COR-L47 (cell line): Measurements from ENCODE around the gene IFNA2.
"Not testable (repeated sequence)": the region's sequence is repeated elsewhere in the genome, so short reads cannot be mapped to it uniquely, and the experiment has no call there.

Source experiments
- DNase-seq: peaks from one replicate; lab custom pipeline; 2025; lab: John Stamatoyannopoulos, UW

The IFNA2 gene

GRCh38 chr9:21385131-21385670, at the start of gene IFNA2:
IFNA2 (minus strand) TSS chr9:21385398; CDS start chr9:21385329, 69 bp downstream.
- no peak for DNase-seq

DNA sequence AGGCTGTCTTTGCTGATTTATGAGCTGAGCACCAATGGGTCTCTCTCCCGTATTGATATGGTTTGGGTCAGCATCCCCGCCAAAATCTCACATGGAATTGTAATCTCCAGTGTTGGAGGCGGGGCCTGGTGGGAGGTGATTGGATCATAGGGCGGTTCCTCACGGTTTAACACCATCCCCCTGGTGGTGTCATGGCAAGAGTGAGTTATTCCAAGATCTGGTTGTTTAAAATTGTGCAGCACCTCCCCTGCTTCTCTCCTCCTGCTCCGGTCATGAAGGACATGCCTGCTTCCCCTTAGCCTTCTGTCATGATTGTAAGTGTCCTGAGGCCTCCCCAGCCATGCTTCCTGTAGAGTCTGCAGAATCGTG, 49.8 kb upstream of the IFNA2 start:
- not testable (repeated sequence) for DNase-seq

DNA sequence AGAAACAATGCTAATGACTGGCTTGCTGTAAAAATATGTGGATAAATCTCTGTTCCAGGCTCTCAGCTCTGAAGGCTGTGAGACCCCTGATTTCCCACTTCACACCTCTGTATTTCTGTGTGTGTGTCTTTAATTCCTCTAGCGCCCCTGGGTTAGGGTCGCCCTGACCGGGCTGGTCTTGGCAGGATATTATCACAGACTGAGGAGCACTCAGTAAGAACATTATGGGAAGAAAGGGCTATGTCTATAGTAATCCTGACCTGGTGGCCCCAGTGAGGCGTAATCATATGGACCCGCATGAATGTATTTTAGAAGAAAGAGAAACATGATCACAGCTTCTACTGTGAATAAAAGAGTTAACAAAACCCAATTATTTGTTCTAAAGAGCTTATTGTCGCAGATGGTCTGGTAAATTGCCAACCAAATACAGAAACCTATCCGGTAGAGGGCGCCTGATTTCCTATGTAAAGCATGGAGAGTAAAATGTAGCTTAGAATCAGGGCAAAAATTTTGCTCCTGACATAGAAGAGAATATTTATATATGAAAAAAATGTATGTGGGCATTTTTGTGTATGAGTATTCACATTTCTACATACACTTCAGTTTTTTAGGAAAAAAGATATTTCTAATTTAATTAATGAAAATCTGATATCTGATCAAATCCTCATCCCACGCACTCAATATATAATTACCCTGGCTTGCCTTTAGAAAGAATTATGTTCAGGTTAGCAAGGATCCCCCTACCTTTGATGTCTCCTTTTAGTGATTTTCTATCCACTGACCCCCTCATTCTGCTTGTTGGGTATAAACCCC, 49.2 kb upstream of the IFNA2 start:
- DNase-seq = peak; percentile 67

DNA sequence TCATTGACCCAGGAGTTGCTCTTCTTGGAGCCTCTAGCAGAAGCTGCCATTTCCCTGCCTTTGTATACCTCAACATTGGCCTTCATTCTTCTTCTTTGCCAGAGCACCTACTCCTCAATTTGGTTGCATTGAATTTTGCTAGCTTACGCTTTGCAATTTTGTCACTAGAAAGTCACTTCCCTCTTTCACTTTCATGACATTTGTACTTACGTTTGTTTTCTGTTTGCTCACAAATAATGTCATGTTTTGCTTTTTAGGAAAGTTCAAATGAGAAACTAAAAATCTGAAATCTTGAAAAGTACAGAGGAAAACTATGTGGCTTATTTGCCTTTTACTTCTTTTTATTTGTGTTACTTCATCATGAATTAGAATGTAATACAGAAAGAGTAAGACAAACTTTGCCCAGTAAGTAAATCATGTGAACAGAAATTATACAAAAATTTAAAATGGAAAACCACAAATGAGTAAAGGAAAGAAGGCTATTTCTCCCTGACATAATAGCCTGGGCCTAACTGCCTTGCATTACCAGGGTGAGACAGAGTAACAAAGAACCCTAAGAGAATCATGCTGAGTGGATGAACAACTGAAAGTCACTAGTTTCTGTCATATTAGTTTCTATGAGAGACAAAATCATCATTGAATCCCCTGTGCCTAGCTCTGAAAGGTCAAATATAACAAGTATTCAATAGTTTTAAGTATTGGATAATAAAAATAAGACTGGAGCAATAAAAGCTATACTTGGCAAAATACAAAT, 47.7 kb upstream of the IFNA2 start:
- no peak for DNase-seq

DNA sequence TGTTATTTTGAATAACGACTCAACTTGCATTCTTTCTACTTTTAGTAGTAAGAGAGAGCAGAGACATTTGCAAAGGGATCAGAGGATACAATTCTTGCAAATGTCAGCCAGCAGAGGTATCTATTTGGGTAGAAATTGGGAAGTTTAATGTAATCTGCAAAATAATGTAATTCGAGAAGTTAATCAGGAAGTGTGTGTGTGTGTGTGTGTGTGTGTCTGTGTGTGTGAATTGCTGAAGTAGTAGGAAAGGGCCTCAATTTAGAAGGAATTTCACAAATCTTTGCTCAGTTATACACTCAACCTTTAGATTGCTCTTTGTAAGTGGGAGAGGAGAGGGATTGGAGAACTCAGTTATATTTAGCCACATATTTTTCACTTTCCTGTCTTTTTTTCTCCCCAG, 44.0 kb upstream of the IFNA2 start:
- DNase-seq = no peak

DNA sequence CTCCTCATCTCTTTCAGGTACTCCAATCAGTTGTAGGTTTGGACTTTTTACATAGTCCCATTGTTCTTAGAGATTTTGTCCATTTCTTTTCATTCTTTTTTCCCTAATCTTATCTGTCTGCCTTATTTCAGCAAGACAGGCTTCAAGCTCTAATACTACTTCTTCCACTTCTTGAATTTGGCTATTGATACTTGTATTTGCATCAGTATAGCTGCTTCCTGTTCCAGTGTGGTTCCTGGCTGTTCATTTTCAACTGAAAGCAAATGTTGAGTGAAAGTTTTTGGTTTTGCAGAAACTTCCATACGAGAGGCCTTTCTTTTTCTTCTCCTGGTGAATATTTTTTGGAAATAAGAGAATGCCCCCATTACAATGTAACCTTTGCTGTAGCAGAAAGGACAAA, 43.0 kb upstream of the IFNA2 start:
- no peak for DNase-seq

DNA sequence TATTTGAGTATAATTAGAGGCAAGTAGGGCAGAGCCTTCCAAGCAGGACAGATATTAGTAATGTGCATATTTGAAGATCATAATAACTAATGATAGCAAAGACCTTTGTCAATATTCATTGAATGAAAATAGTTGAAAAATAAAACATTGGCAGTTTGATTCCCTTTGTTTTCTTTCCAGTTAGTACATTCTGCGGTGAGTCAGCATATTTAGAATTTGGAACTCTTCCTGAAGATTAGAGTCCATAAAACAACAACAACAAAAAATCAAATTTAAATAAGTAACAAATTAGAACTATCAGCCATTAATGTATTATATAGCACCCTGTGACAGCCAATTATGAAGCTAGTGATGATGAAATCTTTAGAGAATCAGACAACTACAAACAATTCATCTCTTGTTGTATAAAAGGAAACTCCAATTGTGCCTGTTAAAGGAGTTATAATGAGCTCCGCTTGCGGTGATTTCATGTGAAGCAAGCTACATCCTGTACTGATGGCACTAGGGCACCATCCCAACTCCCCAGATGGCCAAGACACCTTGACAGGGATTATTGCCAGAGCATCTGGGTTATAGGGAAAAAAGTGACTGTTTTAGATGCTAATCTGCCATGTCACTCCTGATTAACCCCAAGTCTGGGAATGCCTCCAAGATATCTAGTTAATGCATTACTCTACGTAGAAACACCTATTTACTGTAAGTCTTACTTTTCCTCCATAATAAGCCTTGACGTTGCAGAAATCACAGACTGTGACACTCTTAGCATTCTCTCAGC, 30.5 kb upstream of the IFNA2 start:
- no peak for DNase-seq

DNA sequence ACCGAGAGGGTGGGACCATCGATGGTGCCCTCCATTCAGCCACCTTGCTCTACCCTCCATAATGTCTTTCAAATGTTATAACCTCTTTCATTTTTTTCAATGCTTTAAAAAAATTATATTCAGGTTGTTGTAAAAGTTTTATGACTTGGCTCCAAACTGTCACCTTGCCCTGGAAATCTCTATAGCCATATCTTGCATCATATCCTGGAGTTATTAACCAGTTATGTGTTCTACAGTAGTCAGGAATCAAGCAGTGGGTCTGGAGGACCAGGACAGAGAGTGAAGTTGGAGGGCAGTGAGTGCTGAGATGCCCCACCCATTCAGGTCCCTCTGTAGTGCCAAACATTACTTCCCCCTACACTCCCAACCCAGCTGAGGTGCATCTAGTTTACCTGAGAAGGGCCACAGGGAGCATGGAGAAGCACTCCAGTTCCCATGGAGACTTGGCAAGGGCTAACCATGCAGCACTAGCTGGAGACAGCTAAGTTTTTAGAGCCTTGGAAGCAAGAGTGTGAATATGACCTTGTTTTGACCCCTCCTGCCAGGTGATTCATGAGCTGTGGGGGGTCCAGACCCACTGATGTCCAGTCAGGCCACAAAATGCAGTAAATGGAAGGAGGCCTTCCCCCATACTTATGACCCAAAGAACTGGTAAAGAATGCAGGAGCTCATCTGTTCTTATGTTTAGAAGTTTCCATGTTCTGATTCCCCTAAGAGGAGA, 29.2 kb upstream of the IFNA2 start:
- DNase-seq = no peak

DNA sequence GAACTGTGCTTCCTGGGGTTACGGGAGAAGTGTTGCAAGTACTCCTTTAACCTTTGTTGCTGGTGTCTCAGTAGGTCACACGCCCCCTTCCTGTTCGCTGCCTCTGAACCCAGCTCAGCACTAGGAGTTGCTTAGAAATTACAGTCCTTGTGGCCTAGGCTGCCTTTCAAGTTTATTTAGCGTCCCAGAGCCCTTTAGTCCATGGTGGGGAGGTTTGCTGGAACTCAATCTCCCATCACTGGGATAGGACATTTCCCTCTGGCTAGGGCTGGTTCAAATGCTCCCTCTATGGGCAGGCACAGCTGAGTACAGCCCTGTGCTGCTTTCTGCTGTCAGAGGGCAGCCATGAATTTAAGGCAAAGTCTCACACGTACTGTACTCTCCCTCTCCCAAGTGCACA, 28.4 kb upstream of the IFNA2 start:
- no peak for DNase-seq

DNA sequence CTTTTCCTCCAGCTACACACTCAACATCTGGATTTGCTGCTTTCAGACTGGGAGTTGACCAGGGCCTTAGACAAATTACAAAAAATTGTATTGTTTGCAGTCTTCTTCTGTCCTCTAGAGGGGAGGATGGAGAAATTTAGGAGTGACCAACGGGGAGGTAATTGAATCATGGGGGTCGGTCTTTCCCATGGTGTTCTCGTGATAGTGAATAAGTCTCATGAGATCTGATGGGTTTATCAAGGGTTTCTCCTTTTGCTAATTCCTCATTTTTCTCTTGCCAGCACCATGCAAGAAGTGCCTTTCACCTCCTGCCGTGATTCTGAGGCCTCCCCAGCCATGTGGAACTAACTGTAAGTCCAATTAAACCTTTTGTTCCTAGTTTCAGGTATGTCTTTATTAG, 28.0 kb upstream of the IFNA2 start:
- no peak for DNase-seq

DNA sequence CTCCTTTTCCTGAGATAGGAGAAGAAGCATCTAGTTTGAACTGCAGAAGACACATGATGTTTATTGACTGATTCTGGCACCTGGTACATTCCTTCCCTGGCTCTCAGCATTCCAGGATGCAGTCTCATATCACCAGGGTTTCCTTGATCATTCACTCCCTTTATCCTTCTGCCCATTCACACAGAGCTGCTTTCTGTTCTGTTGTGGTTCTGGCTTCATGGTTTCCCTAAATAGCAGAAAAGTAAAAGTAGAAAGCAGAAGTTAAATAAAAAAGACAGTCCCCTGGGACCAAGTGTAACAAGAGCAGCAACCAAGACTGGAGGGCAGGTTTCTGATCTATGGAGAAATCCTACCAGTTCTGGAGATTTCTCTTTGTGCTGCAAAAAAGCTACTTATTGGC, 26.9 kb upstream of the IFNA2 start:
- no peak for DNase-seq

- no peak for DNase-seq
These were observed 23.6 kb upstream of the IFNA2 start, which contains the start of gene IFNA8 for GRCh38 chr9:21408817-21409216. IFNA8 (plus strand) TSS chr9:21409117; CDS start chr9:21409177, 60 bp downstream.

DNA sequence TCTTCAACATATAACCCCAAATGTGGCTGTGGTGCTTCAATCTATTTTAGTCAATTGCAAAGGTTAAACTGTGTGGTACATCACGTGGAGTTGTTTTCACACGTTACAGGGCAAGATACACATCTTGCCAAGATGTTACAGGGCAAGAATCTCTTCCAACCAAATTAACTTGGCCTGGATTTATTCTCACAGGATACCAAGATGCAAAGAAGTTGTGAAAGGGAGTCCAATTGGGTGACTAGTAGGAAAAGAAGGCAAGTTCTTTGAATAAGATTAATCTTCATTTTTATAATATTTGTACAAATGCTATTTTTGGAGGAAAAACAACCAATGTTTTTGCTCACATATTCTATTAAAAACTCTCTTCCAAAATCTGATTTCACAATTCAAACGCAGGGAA, 18.9 kb upstream of the IFNA2 start:
- no peak for DNase-seq

GRCh38 chr9:21402386-21403251, 17.4 kb upstream of the IFNA2 start:
- no peak for DNase-seq

DNA sequence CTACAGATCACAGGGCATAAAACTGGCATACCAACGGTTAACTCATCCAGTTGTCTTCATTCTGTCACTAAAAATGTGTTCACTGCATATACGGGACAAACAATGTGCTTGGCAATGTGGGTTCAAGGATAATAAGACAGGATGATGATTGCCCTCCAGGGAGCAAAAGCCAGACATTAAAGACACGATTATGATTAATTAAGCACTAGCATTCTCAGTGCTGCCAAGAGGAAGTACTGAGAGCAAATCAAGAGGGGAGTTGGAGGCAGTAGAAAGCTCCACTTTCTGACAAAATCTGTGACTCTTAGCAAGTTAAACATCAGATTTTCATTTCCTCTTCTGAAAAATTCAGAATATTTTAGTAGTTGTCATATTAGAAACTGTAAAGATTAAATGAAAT, 14.8 kb upstream of the IFNA2 start:
- no peak for DNase-seq

- no peak for DNase-seq
These were observed 13.8 kb upstream of the IFNA2 start for GRCh38 chr9:21398955-21399489.

DNA sequence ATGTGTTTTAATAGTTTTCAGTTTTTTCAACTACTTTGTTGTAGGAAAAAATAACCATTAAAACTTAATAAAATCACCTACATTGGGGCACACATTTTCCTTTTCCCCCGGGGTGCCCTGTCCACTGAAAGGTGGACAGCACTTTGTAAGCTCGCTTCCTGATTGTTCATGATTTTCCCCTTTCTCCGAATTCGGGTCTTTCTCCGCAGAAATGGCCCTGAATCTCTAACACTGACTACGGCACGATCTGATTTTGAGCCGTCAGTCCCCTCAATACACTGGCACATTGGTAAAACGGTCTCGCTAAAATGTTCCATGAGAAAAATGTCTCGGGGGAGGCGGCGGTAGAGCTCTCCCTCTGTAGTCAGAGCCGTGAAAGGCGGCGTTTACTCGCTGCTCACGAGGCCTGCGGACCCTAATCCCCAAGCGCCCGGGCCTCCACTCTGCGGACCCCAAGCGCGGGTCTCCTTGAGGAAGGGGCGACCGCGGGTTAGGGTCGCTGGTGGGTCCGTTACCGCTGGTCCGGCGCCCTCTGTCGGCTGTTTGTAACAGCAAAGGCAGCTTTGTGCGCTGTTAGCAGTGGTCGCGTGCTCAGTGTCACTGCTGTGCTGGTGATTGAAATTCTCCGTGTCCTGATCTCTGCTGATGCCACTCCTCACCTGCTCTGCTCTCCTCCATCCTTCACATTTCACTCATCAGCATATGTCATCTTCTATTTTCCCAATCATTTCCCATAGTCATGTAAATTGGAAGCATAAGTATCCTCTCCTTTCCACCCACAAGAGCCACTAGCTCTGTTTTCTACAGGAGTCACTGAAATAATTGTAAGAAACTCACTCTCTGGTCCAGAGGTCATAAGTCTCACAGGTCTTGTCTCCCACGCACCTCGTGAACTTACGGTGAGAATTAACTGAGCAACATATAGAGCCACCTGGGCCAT, 10.8 kb upstream of the IFNA2 start:
- no peak for DNase-seq

DNA sequence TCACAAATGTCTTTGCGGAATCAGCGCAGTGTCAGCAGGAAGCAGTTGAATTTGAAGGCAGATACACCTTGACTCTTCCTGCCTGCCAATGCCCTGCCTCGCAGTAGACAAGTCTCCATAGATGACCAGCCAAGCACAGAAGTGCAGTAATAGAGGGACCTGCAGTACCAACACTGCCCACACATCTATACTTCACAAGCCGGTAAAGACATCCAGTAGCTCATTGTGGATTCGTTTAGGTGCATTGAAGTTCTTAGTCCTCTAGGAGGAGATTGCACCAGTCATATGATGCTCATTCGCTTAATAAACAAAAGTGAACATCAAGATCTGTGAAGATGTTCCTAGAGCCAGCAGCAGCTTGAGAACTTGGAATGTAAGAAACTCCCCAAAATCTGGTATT, 7.1 kb upstream of the IFNA2 start:
- DNase-seq = no peak

DNA sequence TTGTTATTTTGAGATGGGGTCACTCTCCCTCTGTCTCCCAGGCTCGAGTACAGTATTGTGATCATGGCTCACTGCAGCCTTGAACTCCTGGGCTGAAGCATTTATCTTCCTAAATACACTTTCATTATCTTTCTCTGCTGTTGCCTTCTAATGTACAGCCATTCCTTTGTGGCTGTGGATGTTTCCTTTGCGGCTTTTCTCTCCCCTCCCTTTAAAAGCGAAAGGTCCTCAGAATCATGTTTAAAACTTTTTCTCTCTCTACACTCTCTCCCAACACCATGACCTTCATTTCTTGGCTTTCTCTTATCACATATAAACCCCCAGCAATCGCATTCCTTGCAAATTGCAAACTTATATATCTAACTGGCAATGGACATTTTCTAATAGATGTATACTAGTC, 1.6 kb downstream of the IFNA2 start:
- DNase-seq = no peak
